Neuronal stem cell (in vitro differentiated cells): ENCODE measurements around the gene ATP2A3.

ENCODE experiments used
- DNase-seq: peaks from one replicate; pipeline ENCODE4 v3.0.0-alpha.2; 2013; ENCODE audit warnings: low spot score
- H2AFZ ChIP-seq: one replicate; pipeline ENCODE4 v1.6.1; 2013; ENCODE audit warnings: mild to moderate bottlenecking, low read length, inconsistent platforms
- H2AK5ac ChIP-seq: 2 replicates; pipeline ENCODE4 v1.6.1; 2013; ENCODE audit warnings: low read depth, mild to moderate bottlenecking, inconsistent platforms, low read length, moderate library complexity, mixed read lengths
- H2BK120ac ChIP-seq: 2 replicates; pipeline ENCODE4 v1.6.1; 2013; ENCODE audit warnings: low read depth, mild to moderate bottlenecking, inconsistent platforms, low read length, moderate library complexity, mixed read lengths
- H2BK12ac ChIP-seq: one replicate; pipeline ENCODE4 v1.6.1; 2013; ENCODE audit warnings: low read length, inconsistent platforms
- H2BK15ac ChIP-seq: 2 replicates; pipeline ENCODE4 v1.6.1; 2013; ENCODE audit warnings: mild to moderate bottlenecking, low read length, inconsistent platforms, mixed read lengths
- H2BK5ac ChIP-seq: one replicate; pipeline ENCODE4 v1.6.1; 2013; ENCODE audit warnings: inconsistent platforms, mild to moderate bottlenecking, low read length, moderate library complexity
- H3K14ac ChIP-seq: one replicate; pipeline ENCODE4 v1.6.1; 2013; ENCODE audit warnings: low read length, inconsistent platforms
- H3K18ac ChIP-seq: 2 replicates; pipeline ENCODE4 v1.6.1; 2013; ENCODE audit warnings: low read length, inconsistent platforms
- H3K23ac ChIP-seq: 2 replicates; pipeline ENCODE4 v1.6.1; 2013; ENCODE audit warnings: low read depth, mild to moderate bottlenecking, mixed read lengths, low read length, inconsistent platforms; ENCODE audit not compliant: poor library complexity
- H3K27ac ChIP-seq: replicated peaks from 3 replicates; pipeline ENCODE4 v1.5.1; 2013; ENCODE audit warnings: low read length, inconsistent platforms
- H3K27me3 ChIP-seq, 3 experiments: 2 replicates each; pipeline ENCODE4 v1.6.1; 2013; ENCODE audit warnings: low read length in 3 of 3, mild to moderate bottlenecking in 2 of 3, inconsistent platforms in 1 of 3, low read depth in 1 of 3, mixed read lengths in 1 of 3, moderate library complexity in 1 of 3; ENCODE audit not compliant: control insufficient read depth in 3 of 3, insufficient read depth in 3 of 3
- H3K36me3 ChIP-seq, 2 donors: replicated peaks in 1 of 2; 2 replicates each; pipeline ENCODE4 v1.6.1; 2013; ENCODE audit warnings: low read length in 2 of 2; ENCODE audit not compliant: control insufficient read depth in 2 of 2, insufficient read depth in 2 of 2
- H3K4ac ChIP-seq: 2 replicates; pipeline ENCODE4 v1.6.1; 2013; ENCODE audit warnings: inconsistent platforms, mild to moderate bottlenecking, low read length, moderate library complexity
- H3K4me1 ChIP-seq, 2 donors: 1 replicate in 1 of 2; 2 replicates in 1 of 2; pipeline ENCODE4 v1.6.1; 2013; ENCODE audit warnings: low read length in 2 of 2, low read depth in 1 of 2; ENCODE audit not compliant: control insufficient read depth in 2 of 2, insufficient read depth in 1 of 2
- H3K4me2 ChIP-seq: one replicate; pipeline ENCODE4 v1.6.1; 2013; ENCODE audit warnings: mild to moderate bottlenecking, low read length, inconsistent platforms; ENCODE audit not compliant: insufficient read depth, poor library complexity, severe bottlenecking
- H3K4me3 ChIP-seq, 2 donors: 2 replicates each; pipeline ENCODE4 v1.5.1; 2013; ENCODE audit warnings: low read length in 2 of 2, mild to moderate bottlenecking in 2 of 2, inconsistent platforms in 1 of 2, moderate library complexity in 1 of 2
- H3K79me1 ChIP-seq: one replicate; pipeline ENCODE4 v1.6.1; 2013; ENCODE audit warnings: low read depth, mild to moderate bottlenecking, inconsistent platforms, low read length, moderate library complexity
- H3K9ac ChIP-seq: one replicate; pipeline ENCODE4 v1.6.1; 2013; ENCODE audit warnings: mild to moderate bottlenecking, low read depth, low read length, inconsistent platforms; ENCODE audit not compliant: poor library complexity
- H3K9me3 ChIP-seq, 2 donors: replicated peaks in 1 of 2; 2 replicates each; pipeline versions ENCODE3 to v1.6.1; 2013; ENCODE audit warnings: low read length in 2 of 2, mild to moderate bottlenecking in 2 of 2, inconsistent platforms in 1 of 2, low read depth in 1 of 2, mixed read lengths in 1 of 2, moderate library complexity in 1 of 2; ENCODE audit not compliant: control insufficient read depth in 2 of 2, insufficient read depth in 1 of 2
- H4K8ac ChIP-seq: one replicate; pipeline ENCODE4 v1.6.1; 2013; ENCODE audit warnings: low read depth, mild to moderate bottlenecking, inconsistent platforms, low read length, moderate library complexity
- H4K91ac ChIP-seq: one replicate; pipeline ENCODE4 v1.6.1; 2013; ENCODE audit warnings: low read length, low read depth, mild to moderate bottlenecking, inconsistent platforms; ENCODE audit not compliant: poor library complexity
- WGBS, 2 donors: extraction: QIAGEN DNeasy Blood & Tissue Kit; methylation state at CpG; one replicate each; pipeline ENCODE4 v1.1.7; 2013; ENCODE audit warnings: missing lambda C conversion rate in 2 of 2, mixed read lengths in 1 of 2; ENCODE audit not compliant: insufficient read length in 2 of 2, insufficient replicate concordance in 1 of 2; ENCODE audit errors: extremely low coverage in 2 of 2; 5-methylcytosine and 5-hydroxymethylcytosine counted together

Gene ATP2A3

DNA sequence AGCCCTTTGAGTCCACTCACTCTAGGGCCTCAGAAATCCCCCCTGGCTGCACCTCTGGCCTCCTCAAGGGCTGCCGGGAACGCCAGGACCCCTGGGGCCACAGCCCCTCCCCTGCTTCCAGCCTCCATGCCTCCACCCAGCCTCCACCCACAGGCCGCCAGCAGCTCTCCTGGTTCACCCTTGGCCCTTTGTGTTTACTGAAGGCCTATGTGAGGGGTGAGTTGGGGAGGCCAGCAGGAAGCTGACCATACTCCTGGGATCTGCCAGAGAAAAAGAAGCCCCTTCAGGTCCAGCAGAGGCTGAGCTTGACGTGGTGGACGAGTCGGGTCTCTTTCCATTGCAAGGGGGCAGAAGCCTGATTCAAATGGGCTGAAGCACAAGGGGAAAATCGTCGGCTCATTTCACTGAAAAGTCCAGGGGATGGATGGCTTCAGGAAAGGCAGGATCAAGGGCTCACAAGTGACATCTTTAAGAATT lies 18.3 kb upstream of the ATP2A3 start:
- no CpG with 5 or more reads among the region's 8 CpGs for WGBS, 2 donors
- Histone ChIP-seq H2BK120ac (peak overlapping the region; percentile 56), H3K4me1 (peaks cover 5% of the 10 kb centered on the region in 2 donors), H3K9me3 (no peaks in the 10 kb centered on the region), H3K23ac (no peak overlapping the region), H2AK5ac (peak overlapping the region; percentile 75), H4K91ac (peak overlapping the region; percentile 89), H3K9ac (no peak overlapping the region), H3K27ac (no peak overlapping the region), H2BK12ac (no peak overlapping the region), H2AFZ (no peak overlapping the region), H3K4me2 (no peak overlapping the region), H2BK15ac (no peak overlapping the region), H3K4ac (no peak overlapping the region), H3K27me3 (peaks cover 0 to 6% (median 0%) of the 10 kb centered on the region in 3 experiments), H3K18ac (peak overlapping the region; percentile 35), H3K79me1 (peaks cover 2% of the 10 kb centered on the region), H3K4me3 (no peak overlapping the region), H4K8ac (no peak overlapping the region), H3K36me3 (no peaks in the 10 kb centered on the region), H2BK5ac (peak overlapping the region; percentile 5), H3K14ac (peak overlapping the region; percentile 63)
- DNase-seq: no peak

DNA sequence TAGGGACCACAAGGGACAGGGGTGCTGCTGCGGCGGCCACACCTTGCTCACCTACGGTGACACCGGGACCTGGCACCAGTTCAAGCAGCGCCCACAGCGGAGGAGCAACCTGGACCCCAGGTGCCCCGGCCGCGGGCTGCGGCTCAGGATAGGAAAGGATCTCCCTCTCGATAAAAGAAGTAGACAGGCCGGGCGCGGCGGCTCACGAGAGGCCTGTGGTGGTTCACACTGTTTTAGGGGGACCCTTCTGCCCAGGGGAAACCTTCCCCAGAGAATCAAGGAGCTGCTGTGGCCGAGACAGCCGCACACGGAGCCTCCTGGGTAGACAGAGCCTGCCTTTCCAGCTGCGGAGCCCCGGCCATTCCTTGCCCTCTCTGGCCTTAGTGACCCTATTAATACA lies 17.9 kb upstream of the ATP2A3 start:
- H2BK15ac ChIP-seq: peak overlapping the region; percentile 47
- no peak overlapping the region for H3K27ac ChIP-seq
- peak overlapping the region; percentile 53 for H3K4ac ChIP-seq
- H2BK120ac ChIP-seq: no peak overlapping the region
- no peak overlapping the region for H3K23ac ChIP-seq
- WGBS, 2 donors: no CpG with 5 or more reads among the region's 21 CpGs
- no peak overlapping the region for H3K9ac ChIP-seq
- DNase-seq: no peak
- no peak overlapping the region for H3K4me3 ChIP-seq
- H3K4me2 ChIP-seq: no peak overlapping the region
- no peak overlapping the region for H2BK5ac ChIP-seq
- peaks cover 5% of the 10 kb centered on the region in 2 donors for H3K4me1 ChIP-seq
- peak overlapping the region; percentile 35 for H3K18ac ChIP-seq
- peaks cover 0 to 6% (median 0%) of the 10 kb centered on the region in 3 experiments for H3K27me3 ChIP-seq
- no peaks in the 10 kb centered on the region for H3K36me3 ChIP-seq
- H2AFZ ChIP-seq: peak overlapping the region; percentile 34
- no peak overlapping the region for H4K91ac ChIP-seq
- peaks cover 2% of the 10 kb centered on the region for H3K79me1 ChIP-seq
- H2AK5ac ChIP-seq: peak overlapping the region; percentile 75
- H4K8ac ChIP-seq: no peak overlapping the region
- H3K14ac ChIP-seq: peak overlapping the region; percentile 63
- no peaks in the 10 kb centered on the region for H3K9me3 ChIP-seq
- H2BK12ac ChIP-seq: peak overlapping the region; percentile 97

- Histone ChIP-seq H2BK120ac (no peak overlapping the region), H3K4me1 (peaks cover 5 to 10% of the 10 kb centered on the region in 2 donors), H3K4me2 (no peak overlapping the region), H2BK15ac (peak overlapping the region; percentile 47), H4K8ac (no peak overlapping the region), H3K9ac (no peak overlapping the region), H2BK5ac (no peak overlapping the region), H3K14ac (no peak overlapping the region), H3K79me1 (peaks cover 2% of the 10 kb centered on the region), H3K18ac (peak overlapping the region; percentile 35), H4K91ac (no peak overlapping the region), H3K9me3 (no peaks in the 10 kb centered on the region), H3K27me3 (peaks cover 0 to 6% (median 0%) of the 10 kb centered on the region in 3 experiments), H2BK12ac (no peak overlapping the region), H3K23ac (peak overlapping the region; percentile 16), H3K4ac (no peak overlapping the region), H3K4me3 (no peak overlapping the region), H3K27ac (no peak overlapping the region), H3K36me3 (no peaks in the 10 kb centered on the region), H2AFZ (peak overlapping the region; percentile 34), H2AK5ac (no peak overlapping the region)
- WGBS, 2 donors: no CpG with 5 or more reads among the region's 23 CpGs
- no peak for DNase-seq
Observed at GRCh38 chr17:3981455-3981854, 17.2 kb upstream of the ATP2A3 start.

DNA sequence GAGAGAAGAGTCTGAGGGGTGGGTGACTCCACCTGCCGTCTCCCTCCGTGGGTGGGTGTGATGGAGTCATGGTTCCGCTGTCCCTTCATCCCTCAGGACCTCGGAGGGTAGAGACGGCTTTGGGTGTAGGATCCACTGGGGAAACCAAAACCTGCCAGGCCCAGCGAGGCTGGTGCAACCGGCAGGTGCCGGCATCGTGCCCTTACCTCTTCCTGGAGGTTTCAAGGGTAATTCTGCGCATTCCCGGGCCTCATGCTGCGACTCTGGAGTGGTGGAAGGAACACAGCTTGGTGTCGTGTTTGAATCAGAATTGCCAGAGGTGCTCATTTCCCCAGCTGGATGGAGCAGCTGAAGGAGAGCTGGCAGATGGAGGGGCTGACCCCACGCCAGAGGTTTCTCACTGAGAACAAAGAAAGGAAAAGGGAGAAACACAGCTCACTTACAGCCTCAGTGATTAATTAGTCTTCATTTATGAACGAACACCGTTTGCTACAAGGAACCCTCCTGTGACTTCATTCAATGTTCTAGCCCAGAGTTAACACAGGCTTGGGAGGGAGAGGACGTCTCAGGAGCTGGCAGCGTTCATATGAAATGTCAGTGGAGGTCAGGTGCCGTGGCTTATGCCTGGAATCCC lies 16.3 kb upstream of the ATP2A3 start:
- no peak overlapping the region for H3K4me3 ChIP-seq
- H4K8ac ChIP-seq: no peak overlapping the region
- H3K4me1 ChIP-seq: peaks cover 5 to 12% of the 10 kb centered on the region in 2 donors
- H3K4me2 ChIP-seq: no peak overlapping the region
- H3K9ac ChIP-seq: no peak overlapping the region
- peak overlapping the region; percentile 67 for H3K23ac ChIP-seq
- no peak overlapping the region for H3K4ac ChIP-seq
- no peak for DNase-seq
- peak overlapping the region; percentile 7 for H2AFZ ChIP-seq
- H4K91ac ChIP-seq: no peak overlapping the region
- no peak overlapping the region for H2BK15ac ChIP-seq
- H3K27me3 ChIP-seq: peaks cover 0 to 6% (median 0%) of the 10 kb centered on the region in 3 experiments
- no peak overlapping the region for H2BK12ac ChIP-seq
- no CpG with 5 or more reads among the region's 19 CpGs for WGBS, 2 donors
- H2BK5ac ChIP-seq: no peak overlapping the region
- no peaks in the 10 kb centered on the region for H3K36me3 ChIP-seq
- H3K79me1 ChIP-seq: peaks cover 2% of the 10 kb centered on the region
- H3K9me3 ChIP-seq: no peaks in the 10 kb centered on the region
- peak overlapping the region; percentile 70 for H3K18ac ChIP-seq
- H3K27ac ChIP-seq: no peak overlapping the region
- no peak overlapping the region for H2AK5ac ChIP-seq
- no peak overlapping the region for H2BK120ac ChIP-seq
- no peak overlapping the region for H3K14ac ChIP-seq
